Testis (tissue), 2 donors: ENCODE data around the gene RAP1GAP2.

ENCODE experiments used
- POLR2A ChIP-seq: fragments of 450-650 bp; IDR thresholded peaks from one replicate; pipeline ENCODE4 v1.6.1; 2017; ENCODE audit warnings: antibody characterized with exemption, mild to moderate bottlenecking, moderate library complexity
- TF ChIP-seq, protein P1 (sequence below), 3 experiments: fragments of 450-650 bp in 2 of 3; fragments of 200-600 bp in 1 of 3; sonication (generic) in 1 of 3; IDR thresholded peaks; one replicate each; pipeline ENCODE4 v1.5.1; 2016 to 2019; ENCODE audit warnings: antibody characterized with exemption in 3 of 3, mild to moderate bottlenecking in 2 of 3, moderate library complexity in 1 of 3

DNA sequence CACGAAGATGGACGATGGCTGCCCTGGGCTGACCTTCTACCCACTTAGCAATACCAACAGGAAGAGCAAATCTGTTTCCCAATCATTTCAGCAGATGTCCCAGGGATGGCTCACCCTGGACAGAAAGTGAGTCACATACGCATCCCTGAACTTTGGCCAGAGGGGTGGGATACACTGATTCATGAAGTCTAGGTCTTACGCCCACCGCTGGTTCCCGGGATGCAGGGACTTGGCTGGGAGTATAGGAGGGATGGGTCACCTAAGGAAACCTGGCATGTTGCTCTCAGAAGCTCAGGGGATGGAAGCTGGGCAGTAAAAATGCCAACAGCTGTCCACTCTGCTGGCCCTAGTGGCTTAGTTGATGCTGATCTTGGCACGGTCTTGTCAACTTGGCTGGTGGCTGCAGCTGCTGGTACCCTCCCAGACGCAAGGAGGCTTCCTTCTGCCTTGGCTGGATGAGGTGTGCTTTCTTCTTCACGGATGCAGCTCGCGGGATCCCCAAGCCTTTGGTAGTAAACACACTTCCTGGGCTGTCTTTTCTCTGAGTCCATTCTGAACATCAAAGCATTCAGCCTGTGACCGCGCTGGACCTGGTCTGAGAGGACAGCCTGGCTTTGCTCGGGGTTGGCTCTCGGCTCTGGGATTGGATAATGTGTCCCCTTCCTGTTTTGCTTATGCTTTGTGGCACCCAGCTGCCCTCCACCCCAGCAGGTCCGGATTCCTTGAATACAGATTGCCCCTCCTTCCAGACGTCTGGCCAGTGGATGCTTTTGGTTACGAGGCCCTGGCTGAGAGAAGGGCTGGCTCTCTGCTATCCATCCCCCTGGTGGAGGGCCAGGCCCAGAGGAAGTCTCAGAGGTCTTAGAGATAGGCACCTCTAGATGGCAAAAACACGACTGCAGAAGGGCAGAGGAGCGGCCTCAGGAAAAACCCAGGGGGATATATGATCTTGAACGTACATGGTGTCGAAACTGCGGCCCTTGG is 71.5 kb downstream of the RAP1GAP2 start:
- TF ChIP-seq, protein P1, sequence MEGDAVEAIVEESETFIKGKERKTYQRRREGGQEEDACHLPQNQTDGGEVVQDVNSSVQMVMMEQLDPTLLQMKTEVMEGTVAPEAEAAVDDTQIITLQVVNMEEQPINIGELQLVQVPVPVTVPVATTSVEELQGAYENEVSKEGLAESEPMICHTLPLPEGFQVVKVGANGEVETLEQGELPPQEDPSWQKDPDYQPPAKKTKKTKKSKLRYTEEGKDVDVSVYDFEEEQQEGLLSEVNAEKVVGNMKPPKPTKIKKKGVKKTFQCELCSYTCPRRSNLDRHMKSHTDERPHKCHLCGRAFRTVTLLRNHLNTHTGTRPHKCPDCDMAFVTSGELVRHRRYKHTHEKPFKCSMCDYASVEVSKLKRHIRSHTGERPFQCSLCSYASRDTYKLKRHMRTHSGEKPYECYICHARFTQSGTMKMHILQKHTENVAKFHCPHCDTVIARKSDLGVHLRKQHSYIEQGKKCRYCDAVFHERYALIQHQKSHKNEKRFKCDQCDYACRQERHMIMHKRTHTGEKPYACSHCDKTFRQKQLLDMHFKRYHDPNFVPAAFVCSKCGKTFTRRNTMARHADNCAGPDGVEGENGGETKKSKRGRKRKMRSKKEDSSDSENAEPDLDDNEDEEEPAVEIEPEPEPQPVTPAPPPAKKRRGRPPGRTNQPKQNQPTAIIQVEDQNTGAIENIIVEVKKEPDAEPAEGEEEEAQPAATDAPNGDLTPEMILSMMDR (IDR thresholded peaks at IDR 0.05) = no peak
- TF ChIP-seq POLR2A = no peak
